Glomerular visceral epithelial cell (primary cell): ENCODE results near the gene BRINP2.

ENCODE experiments used
- DNase-seq: peaks from one replicate; pipeline ENCODE4 v3.0.0-alpha.2; 2016; ENCODE audit errors: extremely low spot score

Gene BRINP2

DNA sequence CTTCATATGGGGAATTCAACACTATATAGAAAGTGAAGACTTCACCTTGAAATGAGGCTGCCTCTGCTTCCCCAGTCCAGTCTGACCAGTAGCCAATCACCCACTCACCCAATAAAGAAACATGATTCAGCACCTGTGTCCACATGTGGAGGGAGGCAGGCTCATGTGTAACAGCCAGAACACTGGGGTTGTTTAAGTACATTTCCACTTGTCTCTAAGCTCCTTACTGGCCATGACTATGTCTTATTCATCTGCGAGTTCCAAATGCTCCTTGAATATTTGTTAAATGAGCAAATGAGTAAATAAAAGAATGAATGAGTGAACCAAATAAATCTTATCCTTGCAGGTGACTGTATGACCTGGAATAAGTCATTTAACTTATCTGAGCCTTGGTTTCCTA lies 100.1 kb downstream of the BRINP2 start:
- no peak for DNase-seq

DNA sequence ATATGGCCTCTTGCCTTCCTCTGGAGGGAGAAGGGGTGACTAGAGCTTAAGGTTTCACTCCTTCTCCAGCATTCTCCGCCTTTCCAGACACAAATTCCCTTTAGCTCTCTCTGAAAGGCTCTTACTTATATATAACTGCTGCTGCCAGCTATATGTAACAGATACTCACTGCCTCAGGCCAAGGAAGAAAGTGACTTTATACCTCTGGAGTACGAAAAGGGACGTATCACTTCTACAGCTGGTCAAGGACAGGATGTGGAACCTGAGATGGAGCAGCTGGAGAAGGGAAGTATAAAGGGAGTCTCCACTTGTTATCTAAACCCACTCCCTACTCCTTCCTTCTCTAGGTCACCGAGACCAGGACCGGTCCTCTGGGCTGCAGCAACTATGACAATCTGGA lies 102.4 kb downstream of the BRINP2 start:
- no peak for DNase-seq

DNA sequence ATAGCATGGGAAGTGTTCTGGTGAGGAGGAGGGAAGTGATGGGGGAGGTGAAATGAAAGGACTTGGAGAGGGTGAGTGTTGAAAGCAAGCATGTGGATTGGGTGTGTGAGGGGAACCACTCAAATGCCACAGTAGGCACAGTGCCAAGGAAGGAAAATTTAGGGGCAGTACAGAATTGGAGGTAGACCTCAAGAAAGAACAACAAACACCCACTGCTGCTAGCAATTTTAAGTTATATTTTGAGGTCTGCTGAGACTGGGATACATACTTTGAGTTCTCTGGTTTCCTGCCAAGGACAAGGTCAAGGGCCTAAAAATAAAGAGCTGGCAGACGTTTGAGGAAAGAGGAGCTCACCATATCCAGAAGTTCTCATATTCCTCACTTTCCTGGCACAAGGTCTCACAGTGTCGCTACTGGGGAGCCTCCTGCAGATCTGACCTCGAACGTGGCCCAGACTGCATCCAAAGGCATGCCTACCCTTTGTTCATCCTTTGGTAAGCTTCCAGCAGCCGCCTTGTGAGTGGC lies 104.0 kb downstream of the BRINP2 start:
- DNase-seq = no peak

DNA sequence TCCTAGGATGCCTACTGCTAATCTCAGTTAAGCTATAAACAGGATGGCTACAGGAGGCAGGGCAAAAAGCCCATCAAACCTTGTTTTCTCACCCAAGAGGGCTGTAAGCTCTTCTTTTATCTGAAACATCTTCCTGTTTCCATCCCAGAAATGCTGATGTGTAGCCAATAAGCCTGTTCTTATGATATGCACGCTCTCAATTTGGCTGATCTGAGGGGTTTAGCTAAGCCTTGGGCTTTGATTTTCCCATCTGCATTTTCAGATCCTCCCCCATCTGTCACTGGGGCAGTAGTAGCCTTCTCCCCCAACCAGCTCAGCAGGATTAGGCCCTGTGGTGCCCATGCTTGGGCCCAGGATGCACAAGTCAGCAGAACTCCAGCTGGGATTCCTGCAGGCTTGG lies 105.0 kb downstream of the BRINP2 start:
- no peak for DNase-seq

DNA sequence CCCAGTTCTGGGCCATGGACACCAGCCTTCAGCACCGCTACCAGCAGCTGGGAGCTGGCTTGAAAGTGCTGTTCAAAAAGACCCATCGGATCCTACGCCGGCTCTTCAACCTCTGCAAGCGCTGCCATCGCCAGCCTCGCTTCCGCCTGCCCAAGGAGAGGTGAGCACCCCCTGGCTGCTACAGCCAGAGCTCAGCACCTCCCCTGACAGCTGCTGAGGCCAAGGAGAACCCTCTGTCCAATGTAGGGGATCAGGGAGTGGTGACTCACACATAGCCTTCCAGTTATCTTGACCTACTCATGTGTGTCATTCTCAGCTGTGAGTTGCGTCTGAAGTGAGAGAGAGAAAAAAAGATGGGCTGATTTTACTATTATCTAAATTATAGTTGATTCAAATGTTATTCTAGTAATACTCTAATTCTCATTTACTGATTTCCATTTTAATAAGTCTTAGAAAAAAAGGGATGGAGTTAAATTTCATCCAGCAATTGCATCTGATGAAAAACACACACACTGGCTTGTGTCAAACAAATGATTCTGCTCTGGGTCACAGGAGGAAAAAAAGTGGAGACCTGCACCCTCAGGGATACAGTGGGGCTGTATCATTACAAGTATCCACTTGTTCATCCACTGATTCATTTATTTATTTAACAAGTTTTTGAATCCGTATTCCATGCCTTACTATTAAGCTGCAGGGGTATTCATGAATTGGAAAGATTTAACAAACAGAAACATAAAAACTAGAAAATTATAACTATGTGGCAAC lies 108.0 kb downstream of the BRINP2 start:
- DNase-seq = no peak

DNA sequence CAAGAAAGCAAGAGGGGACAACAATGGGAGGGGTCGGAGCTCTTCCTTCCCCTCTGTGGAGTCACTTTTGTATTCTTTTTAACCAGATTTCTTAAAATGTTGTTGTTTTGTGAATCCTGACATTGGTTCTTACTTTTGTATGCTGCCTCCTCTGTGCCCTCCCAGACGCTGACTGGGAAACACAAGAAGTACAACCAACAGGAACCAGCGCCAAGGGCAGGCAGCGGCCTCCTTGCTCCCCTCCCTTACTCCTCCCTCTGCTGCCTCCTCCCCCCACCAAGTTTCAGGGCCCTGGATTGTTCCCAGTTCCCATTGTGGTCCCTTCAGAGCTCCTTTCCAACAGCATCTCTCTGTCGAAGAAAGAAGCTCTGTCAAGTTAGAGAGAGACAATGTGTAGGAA lies 111.1 kb downstream of the BRINP2 start:
- no peak for DNase-seq

DNA sequence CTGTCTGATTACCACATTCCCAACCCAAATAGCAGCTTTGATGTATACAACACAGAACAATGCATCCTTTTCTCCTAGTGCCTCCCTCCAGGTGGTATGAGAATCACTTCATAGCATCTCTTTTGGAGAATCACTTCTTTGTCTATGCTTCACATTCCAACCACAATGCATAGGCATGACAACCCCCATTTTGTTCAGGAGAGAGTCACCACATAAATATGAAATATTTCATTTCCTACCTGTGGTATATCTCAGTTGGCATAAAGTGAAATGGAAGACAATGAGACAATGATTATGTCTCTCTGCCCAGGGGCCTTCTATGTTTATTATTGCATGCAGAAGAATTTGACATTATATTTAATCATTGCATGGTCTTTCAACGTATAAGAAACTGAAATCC lies 112.2 kb downstream of the BRINP2 start:
- DNase-seq = no peak

DNA sequence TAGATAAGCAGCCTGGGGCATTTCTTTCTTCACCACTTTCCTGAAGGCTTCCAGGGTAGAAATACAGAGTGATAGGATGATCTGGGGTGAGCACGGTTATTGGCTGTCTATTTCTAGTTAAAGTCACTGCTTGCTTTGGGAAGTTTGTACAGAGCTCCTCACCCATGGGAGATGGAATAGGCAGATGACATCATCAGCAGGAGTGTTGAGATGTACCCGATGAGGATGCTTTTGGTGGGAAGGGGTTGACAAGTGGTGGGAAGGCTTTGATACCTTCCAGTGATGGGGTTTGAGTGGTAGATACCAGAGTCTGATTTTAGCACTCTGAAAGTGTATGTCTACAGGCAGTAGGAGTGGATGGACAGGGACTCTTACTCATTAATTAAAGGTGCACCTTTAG lies 112.6 kb downstream of the BRINP2 start:
- no peak for DNase-seq

DNA sequence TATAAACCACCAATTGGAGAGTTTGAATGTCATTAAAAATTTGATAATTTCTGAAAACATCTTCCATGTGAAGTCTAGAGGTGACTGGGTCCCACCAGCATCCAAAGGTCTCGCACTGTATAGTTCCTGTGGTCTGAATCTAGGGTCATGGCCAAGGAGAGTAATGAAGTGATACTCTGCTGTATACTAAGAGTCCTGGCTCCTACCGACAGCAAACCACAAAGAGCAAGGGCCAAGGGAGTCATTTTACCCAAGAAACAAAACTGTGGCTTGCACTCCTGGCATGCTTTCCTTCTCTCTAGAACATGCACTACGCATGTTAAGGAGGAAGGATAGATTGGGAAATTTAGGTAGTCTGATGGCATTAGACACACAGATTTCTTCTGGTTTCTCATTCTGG lies 115.6 kb downstream of the BRINP2 start:
- no peak for DNase-seq

DNA sequence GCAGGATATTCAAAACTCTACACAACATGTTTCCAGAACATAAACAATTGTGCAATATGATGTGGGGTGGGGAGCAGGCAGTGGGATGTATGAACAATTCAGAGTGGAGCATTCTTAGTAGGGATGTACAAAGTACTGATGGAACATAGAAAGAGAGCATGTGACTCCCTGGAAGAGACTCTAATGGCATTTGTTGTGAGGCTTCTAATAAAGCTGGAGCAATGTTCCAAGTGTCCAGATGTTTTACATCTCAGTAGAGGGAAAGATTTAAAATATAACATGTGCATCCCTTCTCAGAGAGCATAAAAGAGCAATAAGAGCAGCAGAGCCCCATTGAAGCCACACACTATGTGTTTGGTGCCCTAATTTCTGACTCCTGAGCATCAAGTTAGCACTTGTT lies 116.5 kb downstream of the BRINP2 start:
- DNase-seq = no peak

DNA sequence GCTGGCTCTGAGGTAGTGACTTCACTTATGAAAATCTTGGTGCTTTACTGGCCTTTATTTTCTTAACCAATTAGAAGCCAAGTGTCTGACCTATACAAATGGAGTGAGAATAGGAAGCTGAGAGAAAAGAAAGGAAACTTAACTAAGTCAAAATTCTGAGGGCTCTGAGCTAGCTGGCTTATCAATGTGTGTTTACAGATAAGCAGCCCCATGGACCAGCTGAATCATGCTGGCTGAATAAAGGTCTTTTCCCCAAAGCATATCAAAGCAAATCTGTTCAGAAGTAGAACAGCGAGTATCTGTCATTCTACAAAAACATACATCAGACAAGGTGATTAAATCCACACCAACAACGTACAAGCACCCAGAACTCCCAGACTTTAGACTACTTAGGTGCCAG lies 117.2 kb downstream of the BRINP2 start:
- no peak for DNase-seq

DNA sequence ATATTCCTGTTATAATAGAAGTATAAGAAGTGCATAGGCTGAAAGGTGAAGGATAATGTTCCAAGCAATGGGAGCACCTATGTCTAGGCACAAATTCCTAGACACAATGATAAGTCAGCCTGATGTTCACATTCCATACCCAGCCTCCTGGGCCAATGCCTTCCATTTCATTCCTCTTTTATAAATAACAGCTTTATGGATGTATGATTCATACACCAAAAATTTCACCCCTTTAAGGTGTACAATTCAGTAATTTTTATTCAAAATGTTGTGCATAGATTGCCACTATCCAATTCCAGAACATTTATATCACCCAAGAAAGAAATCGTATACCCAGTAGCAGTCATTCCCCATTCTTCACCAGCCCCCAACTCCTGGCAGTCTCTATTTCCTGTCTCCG lies 118.8 kb downstream of the BRINP2 start:
- DNase-seq = no peak

DNA sequence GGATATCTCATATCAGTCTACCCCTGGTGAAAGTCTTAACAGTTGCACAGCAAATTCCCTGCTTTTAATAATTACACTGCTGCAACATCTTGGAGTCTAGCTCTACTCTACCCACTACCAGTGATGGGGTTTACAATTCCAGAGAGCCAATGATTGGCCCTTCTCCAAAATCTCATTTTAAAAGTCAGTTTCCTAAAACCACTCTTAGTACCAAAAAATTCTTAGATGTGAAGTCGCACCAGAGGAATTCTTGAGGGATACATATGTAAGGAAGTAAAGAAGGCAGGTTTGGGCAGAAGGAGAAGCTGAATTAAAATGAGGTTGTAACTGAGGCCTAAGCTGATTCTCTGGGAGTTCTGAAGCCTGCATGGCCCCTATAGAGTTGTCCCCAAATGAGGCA lies 129.7 kb downstream of the BRINP2 start:
- DNase-seq = no peak

DNA sequence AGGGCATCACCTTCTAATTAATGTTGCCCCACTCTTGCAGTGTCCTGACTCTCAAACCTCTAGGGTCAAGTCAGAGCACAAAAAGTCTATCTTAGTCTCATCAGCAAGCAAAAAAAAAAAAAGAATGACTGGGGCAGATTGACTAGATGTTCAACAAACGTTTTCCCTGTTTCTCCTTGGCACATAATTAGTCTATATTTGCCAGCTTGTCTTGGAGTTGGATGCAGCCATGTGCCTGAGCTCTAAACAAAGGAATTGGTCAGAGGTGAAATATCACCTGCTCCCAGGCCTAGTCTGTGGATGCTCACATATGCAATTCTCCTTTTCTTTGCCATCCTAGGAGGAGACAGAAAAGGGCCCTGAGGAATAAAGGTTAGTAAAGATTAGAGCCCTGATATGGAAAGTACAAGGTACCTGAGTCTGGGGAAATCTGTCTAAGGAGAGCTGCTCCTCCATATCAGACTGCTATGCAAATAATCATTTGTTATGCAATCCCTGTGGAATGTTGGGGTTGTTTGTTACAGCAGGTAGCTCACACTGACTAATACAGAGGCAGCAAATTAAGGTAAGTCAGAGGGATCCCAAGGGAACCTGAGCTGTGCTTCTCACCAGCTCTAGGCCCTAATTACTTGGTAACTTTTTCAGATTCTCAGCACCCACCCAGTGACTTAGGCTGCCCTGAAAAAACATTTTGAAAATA lies 130.8 kb downstream of the BRINP2 start:
- no peak for DNase-seq

DNA sequence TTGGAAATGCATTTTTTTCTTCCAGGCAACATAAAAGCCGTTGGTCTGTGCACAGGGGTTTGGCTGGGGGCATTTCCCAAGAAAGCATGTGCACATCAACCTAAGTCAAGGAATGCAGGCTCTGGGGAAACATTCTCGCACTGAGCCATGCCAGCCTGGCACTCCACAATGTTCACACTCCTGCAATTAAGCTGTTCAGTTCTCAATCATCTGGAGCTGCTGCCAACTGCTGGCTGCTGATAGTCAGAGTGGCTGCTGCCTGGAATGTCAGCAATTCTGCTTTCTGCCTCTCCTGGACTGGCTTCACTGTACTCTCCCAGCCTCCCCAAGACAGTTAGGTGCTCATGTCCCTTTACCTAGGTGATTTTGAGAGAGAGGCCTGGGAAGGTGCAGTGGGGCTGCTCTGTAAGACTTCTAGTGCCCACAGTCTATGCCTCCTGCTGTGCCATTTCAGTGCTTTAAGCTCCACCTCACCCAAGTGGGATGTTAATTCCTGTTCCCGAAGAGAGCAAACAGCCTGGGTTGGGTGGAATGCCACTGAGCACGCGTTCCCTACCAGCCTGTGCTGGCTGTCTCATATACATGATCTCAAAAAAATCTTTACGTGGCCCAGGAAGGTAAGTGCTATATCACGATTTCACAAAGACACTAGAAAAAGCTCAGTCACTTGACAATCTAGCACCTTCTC lies 131.7 kb downstream of the BRINP2 start:
- no peak for DNase-seq

DNA sequence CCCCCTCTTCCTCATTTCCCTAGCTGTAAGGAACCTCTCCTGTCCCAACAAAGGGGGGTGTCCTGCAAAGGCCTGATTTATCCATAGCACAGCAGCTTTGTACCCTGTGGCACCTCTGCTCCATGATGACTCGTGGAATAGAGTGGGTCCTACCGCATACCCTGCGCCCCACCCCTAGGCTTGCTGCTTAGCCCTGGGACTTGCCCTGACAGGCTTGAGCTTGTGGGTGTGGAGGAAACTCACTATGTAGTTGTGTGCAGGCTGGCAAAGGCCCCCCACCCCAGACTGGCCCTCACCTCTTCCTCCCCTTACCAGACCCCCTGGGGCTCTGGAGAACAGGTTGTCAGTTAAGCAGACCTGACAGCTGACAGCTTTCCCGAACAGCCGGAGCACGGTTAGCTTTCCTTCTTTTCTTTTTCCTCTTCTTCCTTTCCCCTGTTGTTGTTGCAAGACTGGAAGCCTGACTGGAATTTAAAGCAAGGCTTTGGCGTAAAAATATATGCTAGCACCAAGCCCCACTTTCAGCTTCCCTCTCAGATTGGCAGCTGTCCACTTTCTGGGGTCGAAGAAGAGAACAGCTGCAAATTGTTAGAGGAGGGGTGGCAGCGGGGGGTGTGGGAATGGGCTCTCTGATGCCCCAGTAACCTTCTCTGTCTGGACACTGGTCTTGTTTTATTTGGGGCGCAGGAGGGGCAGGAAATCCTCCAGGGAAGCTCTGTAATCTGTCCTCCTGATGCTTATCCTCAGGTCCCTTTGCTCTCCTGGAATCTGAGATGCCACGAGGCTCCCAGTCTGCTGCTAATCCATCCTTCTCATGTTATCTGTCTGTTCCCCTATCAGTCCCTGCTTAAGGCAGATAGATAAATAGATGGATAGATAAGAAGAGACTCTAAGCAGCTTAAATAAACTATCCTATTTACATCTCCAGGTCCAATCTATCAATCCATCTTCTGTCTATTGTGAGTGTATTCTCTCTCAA lies 134.6 kb downstream of the BRINP2 start:
- no peak for DNase-seq

DNA sequence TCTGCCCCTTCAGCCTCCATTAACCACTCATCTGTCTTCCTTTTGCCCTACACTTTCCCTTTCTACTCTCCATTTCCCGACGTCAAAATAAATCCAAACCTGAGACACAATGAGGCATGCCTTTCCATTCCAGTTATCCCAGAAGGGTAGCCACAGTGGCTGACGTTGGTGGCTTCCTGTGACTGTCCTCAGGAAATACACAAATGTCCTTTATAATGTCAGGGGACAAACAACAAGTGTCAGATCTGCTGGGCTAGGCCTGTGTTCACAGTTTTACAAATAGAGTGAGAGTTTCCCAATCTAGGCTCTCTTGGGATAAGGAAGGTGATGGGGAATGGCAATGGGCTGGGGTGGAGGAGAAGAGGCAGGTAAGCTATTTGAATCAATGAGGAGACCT lies 135.3 kb downstream of the BRINP2 start:
- DNase-seq = no peak

DNA sequence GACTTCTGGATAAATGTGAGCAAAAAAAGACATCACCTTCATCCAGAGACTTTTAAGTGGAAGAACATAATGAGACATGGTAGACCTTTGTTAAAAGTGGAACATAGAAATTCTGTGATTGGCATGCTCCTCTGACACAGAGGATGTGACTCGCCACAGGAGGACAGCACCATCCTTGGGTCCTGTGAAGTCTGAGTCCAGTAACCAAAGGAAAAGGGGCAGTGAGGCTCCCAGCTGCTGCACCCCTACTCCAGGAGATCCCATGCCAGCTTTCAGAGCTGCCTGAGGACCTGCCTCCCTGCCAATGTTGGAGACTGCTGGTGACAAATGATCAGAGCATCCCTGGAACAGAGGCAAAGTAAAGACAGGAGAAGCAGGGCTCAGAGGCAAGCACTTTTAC lies 136.2 kb downstream of the BRINP2 start:
- no peak for DNase-seq

DNA sequence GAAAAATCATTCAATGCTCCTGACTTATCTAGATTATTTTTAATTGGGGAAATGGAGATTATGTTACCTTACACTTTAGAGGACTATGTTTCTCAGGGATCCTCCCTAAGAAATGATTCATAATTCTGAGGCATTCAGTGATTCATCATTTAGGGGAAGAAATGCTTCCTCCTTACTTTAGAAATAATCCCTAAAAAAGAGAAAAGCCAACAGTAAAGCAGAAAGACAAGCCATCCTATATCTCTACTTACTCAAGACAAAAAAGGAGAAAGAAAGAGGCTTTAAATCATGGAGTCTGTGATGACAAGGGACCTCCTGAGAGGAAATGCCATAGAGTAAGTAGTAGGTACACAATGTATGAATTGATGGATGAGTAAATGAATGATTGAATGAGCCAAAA lies 137.0 kb downstream of the BRINP2 start:
- DNase-seq = no peak

DNA sequence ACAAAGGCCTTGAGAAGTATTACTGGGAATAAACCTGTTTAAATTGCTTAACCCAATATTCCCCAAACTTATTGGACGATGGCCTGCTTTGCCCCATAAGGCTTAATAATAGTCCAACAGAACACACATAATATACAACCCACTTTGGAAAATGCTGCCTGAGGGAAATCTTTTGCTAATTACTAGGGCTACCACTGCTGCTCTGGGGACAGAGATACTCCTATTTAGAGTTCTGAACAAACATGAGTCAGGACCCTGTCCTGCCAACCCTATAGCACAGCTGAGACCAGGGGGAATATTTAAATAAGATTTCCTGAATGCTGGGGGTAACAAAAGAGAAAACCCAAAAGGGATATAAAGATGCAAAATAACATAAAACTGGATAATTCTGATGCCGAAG lies 139.1 kb downstream of the BRINP2 start:
- DNase-seq = no peak

DNA sequence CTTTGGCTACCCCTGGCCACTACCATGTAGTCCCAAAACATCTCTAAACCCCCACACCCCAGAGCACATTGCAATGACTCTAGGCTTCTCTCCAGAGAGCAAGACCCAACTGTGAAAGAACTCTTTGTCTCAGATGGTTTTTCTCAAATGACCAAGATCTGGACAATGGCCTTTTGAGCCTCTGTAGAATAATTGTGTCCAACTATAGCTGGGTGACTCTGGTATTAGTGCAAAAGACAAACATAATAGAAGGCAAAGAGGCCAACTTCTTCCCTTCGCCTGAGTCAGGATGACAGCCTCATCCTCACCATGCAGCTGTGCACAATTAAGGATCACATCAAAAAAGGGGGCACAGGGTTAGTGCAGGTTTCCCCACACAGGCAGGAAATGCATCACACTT lies 139.6 kb downstream of the BRINP2 start:
- DNase-seq = no peak

DNA sequence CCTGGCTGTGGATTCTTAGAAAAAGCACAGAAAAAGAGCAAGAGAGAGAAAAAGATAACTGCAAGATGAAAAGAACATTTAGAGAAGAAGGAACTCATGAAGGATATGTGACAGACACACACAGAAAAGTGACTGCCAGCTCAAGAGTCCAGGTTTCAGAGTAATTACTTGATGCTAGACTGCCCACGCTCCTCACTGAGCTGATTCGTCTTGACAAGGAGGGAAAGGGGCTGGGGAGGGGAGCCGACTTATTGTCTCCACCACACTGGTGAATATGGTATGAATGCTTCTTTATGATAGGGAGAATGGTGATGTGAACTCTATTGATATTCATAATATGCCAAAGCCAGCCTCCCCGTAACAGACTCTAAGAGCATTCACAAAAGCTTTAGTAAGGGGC lies 140.4 kb downstream of the BRINP2 start:
- no peak for DNase-seq
